GM10266 (cell line): Measurements from ENCODE around the gene DLEC1.

Source experiments
- DNase-seq: peaks from one replicate; pipeline ENCODE4 v3.0.0; 2012; ENCODE audit errors: extremely low spot score
- CTCF ChIP-seq: IDR thresholded peaks from 2 replicates; pipeline ENCODE4 v1.5.1; 2012; ENCODE audit warnings: mild to moderate bottlenecking, low read depth; ENCODE audit not compliant: control insufficient read depth, insufficient read depth; ENCODE audit errors: missing control alignments

Gene DLEC1

GRCh38 chr3:38039101-38039898, at the start of gene DLEC1:
Gene DLEC1 (plus strand): TSS chr3:38039208. CDS start chr3:38039226, 18 bp downstream.
- peak; percentile 83 for DNase-seq
- TF ChIP-seq CTCF, result no peak

GRCh38 chr3:37989821-37990480, 49.1 kb upstream of the DLEC1 start:
- no peak for TF ChIP-seq CTCF
- no peak for DNase-seq

- no peak for TF ChIP-seq CTCF
- DNase-seq, result no peak
Observed at GRCh38 chr3:37990527-37990926, 48.5 kb upstream of the DLEC1 start, which contains the start of gene VILL. Gene VILL (plus strand): TSS chr3:37990786. CDS start chr3:37993673, 2,887 bp downstream.

GRCh38 chr3:37991109-37991508, 47.9 kb upstream of the DLEC1 start:
- TF ChIP-seq CTCF, result no peak
- DNase-seq, result no peak

- DNase-seq, result no peak
- no peak for TF ChIP-seq CTCF
Observed at GRCh38 chr3:37991823-37992222, 47.2 kb upstream of the DLEC1 start.

- no peak for TF ChIP-seq CTCF
Observed at GRCh38 chr3:37992271-37993066, 46.5 kb upstream of the DLEC1 start.

More at GRCh38 chr3:37992271-37993066, 46.5 kb upstream of the DLEC1 start:
- no peak for DNase-seq
